T-helper 1 cell (primary cell): Measurements from ENCODE around the gene BCAT1.
"Not testable (repeated sequence)": the region's sequence is repeated elsewhere in the genome, so short reads cannot be mapped to it uniquely, and the experiment has no call there.

Experiments used
- DNase-seq, 5 donors: peaks; one replicate each; pipeline ENCODE4 v3.0.0-alpha.2; 2012 to 2020
- total RNA-seq, 4 donors: gene quantifications; one replicate each; lab custom pipeline; 2026; lab: John Stamatoyannopoulos, UW

BCAT1 gene
- total RNA-seq = 0 to 1.4 (median 0.19) reads per million in 4 donors

DNA sequence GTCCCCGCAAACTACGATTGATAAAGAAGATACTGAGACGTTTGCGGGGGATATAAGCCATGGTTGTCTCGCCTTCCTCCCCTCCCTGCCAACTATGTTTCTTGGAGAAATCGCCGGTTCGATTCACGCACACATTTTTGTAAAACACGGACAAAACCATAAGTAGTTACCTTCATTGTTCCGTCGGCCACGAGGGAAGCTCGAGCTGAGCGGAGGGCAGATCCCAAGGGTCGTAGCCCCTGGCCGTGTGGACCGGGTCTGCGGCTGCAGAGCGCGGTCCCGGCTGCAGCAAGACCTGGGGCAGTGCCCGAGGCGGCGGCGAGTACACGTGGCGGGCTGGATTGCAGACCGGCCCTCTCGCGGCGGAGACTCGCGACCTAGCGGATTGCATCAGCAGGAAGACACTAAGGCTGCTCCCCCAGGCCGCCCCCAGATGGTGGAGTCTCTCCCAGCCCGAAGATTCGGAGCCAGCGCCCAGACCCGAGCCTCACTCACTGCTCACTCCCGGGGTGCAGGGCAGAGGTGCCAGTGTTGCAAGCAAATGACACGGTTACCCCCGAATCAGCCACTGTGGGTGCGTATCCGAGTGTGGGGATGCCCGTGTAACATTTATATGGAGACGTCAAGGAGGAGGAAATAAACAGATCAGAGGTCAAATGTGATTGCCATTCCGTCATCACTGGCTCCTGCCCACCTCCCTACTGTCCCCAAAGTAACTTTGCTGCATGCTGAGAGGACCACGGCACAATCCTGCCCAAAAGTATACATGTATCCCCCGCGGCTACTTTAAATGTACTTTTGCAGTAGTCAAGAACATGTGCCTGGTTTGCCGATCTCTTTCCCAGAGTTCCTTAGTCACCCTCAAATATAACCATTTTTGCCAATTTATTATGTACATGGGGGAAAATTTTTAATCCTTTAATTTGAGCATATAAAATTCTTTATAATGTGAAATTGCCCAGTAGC lies at the start of gene BCAT1:
TSS of gene BCAT1 (minus strand) at position 345 of the 966 bp plus-strand sequence. CDS start at position 176, 169 bp downstream.
- DNase-seq = peak in 1 of 5 donors; percentile 73

DNA sequence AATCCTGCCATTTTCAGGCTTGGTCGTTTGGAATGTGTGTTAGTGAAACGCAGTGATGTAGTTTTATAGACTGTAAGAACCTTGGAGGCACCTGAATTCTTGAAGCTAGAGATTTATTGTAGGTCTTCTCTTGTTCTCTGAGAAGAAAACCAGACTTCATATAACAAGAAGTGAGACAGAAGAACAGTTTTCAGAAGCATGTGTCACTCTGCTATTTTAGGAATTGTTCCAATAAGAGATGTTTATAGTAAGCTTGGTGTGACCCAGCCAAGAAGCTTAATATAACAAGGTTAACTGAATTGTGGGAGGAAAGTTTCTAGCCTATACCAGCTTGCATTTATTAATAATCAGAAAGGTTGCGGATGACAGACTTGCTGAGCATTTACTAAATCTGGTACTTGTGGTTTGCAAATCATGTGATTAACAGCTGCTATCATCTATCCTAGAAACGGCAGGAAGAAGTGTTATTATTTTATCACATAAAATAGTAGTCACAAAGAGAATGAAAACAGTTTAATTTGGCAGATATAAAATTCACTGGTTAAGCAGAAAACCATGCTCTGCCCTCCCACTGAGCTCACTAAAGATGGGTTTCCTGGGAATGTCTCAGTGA lies 49.2 kb upstream of the BCAT1 start:
- peak in 1 of 5 donors; percentile 16 for DNase-seq

DNA sequence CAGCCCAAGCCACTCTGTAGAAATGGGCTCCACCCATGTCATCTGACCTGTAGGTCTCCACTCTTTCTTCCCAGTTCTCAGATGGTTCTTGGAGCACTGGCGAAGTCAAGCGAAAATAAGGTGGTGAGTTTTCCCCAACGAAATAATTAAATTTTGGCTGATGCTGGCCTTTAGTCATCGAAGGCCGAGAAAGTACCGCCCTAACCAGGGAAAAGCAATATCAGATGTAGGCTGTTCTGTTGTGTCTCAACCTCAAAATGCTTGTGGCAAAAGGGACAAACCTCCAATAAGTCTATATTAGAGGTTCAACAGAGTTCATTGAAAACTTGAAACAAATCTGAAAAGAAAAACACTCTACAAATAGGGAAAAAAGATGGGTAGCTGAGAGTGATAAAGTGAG lies 48.6 kb upstream of the BCAT1 start:
- no peak for DNase-seq

DNA sequence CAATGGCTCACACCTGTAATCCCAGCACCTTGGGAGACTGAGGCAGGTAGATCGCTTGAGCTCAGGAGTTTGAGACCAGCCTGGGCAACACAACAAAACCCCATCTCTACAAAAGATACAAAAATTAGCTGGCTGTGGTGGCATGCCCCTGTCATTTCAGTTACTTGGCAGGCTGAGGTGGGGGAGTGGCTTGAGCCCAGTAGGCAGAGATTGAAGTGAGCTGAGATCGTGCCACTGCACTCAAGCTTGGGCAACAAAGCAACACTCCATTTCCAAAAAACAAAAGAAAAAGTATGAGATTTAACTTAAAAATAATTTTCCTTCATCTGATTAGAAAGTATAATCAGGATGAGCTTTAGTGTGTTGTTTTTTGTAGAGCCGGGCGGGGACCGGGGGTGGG lies 47.9 kb upstream of the BCAT1 start:
- DNase-seq = no peak

GRCh38 chr12:24996102-24996797 lies 47.3 kb upstream of the BCAT1 start:
- no peak for DNase-seq

DNA sequence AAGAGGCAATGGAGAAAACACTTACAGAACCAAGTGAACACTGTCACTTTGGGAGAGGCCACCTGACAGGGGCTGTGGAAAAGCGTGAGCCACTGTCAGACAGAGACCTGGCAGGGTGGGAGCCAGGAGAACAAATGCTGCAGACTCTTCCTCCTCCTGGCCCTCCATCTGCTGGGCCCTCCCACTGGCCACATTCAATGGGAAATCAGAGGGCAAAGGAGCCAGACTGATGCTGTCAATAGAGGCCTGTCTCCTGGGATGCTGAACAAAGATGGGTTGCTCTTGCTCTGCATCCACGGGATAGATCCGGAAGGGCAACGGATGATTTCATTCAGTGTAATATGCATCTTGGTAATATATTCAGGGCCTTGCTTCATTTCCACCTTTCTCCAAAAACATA lies 44.9 kb upstream of the BCAT1 start:
- no peak for DNase-seq

DNA sequence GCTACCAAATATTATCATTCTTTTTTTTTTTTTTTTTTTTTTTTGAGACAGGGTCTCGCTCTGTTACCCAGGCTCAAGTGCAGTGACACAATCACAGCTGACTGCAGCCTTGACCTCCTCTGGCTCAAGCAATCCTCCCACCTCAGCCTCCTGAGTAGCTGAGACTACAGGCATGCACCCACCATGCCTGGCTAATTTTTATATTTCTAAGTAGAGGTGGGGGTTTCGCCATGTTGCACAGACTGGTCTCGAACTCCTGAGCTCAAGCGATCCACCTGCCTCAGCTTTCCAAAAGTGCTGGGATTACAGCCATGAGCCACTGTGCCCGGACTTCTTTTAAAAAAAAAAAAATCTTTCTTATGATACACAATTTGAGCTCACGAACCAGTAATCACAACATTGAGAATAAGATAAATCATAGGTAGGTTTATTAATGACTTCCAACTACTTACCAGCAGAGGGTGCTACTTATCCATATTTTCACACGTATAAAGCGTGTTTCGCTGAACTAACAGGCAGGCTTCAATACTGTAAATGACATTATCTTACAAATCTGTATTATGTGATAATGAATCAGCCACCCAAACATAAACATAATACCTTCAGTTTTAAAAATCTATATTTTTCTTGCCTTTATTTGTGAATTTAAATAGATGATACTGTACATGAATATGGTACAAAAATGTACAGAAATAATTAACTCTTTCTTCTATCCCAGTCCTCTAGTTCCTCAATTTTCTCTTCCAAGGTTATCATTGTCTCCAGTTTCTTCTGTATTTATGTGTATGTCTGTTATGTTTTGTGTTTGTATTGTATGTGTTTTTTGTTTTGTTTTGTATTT lies 42.5 kb upstream of the BCAT1 start:
- peak in 2 of 5 donors; percentile 12 to 63 for DNase-seq

DNA sequence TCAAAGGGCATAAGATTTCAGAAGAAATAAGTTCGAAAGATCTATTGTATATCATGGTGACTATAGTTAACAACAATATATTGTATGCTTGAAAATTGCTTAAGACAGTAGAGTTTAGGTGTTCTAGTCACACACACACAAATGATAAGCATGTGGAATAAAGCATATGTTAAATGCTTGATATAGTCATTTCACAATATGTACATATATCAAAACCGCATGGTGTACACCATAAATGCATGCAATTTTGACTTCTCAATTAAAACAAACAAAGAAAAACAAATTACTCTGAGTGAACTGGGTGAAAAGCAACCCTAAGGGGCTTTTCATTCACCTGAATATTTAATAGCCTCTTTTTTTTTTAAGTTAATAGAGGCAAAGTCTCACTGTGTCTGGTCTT lies 40.3 kb upstream of the BCAT1 start:
- DNase-seq = no peak

DNA sequence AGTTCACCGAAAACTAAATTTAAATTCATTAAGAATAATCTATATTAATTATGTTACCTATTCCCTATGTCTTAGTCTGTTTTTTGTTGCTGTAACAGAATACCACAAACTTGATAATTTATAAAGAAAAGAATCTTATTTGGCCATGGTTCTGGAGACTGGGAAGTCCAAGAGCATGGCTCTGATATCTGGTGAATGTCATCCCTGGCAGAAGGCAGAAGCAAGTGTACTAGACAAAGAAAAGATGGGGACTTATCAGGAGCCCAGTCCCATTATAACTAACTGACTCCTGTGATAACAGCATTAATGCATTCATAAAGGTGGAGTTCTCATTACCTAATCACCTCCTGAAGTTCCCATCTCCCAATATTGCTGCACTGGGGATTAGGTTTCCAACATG lies 33.3 kb upstream of the BCAT1 start:
- DNase-seq = no peak

DNA sequence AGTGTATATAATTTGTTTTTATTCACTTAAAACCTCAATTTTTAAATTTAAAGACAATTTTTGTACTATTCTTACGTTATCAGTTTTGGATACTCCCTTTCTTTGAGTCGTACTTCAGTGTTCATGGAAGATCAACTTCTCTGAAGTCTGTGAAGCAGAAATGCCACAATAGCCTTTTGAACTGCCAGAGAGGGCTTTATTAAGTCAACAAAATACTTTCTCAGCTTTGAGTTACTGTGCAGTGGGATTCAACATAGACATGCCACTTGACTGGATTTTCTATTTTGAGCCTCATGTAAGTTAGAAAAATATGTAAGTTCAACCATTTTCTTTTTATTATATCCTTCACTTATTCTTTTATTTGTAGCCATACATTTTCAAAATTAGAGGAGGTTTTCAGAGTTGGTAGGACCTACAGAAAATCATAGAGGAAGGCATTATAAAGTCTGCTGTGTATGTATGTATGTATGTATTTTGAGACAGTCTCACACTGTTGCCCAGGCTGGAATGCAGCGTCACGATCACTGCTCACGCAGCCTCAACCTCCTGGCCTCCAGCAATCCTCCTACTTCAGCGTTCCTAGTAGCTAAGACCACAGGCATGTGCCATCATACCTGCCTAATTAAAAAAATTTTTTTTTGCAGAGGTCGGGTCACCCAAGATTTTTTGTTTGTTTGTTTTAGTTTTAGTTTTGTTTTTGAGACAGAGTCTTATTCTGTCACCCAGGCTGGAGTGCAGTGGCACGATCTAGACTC lies 31.3 kb upstream of the BCAT1 start:
- no peak for DNase-seq

DNA sequence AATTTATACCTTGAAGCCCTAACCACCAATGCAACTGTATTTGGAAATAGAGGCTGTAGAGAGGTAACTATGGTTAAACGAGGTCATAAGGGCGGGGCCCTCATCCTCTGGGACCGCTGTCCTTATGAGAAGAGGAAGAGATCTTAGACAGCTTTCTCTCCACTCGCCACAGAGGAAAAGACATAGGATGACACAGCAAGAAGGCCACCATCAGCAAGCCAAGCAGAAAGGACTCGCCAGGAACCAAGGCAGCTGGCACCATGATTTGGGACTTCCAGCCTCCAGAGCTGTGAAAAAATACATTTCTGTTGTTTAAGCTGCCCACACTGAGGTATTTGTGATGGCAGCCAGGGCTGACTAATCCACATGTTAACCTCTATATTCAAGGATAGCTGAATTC lies 30.4 kb upstream of the BCAT1 start:
- no peak for DNase-seq

DNA sequence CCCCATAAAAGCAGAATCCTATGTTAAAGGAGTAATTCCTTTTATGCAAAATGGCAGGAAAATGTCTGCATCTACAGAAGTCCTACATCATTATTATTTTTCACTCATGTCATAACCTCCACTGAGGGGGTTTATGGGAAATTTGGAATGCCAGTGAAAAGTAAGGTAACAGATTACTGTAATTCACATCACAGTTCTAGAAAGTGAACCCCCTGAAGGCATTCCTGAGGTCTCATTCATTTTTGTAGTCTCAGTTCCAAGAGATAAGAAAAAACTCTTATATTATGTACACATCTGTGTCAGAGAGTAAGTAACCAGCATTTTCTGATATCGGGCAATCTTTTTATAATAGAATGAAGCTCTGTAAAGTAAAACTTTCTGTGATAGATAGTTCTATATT lies 28.8 kb upstream of the BCAT1 start:
- no peak for DNase-seq

- no peak for DNase-seq
These were observed 28.2 kb upstream of the BCAT1 start for GRCh38 chr12:24977060-24977459.

DNA sequence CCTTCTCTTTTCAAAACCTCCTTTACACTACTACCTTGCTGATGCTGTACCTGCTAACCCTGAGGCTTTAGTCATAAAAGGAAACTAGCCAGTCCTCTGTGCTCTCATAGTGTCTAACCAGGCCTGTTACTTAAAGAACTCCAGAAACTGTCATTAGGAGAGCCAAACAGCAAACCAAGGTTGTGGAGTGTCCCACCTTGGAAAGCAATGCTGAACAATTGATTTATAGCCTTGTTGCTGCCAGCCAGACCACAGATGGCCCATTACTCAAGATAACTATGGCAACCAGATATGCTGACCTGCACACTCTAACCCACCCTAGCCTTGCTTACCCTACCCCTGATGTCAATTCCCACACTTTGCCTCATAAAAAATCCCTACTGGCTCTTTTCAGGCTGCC lies 26.5 kb upstream of the BCAT1 start:
- no peak for DNase-seq

DNA sequence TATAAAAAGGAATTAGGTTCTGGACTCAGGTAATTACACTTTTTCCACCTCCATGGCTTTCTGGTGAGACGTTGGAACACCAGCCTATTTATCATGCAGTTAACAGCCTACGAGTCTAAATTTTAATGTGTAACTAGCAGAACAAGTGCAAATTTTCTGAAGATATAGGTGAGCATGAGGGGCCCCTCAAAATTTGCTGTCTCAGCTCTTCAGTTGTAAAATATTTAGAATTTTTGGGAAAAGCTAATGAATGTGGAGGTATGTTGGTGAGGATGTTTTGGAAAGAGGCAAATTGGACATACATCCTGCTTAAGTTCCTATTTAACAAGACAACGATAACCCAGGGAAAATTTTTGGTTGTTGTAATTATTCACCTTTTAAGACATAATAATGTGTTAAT lies 25.3 kb upstream of the BCAT1 start:
- DNase-seq = no peak

GRCh38 chr12:24972078-24972477 lies 23.2 kb upstream of the BCAT1 start:
- DNase-seq = no peak

DNA sequence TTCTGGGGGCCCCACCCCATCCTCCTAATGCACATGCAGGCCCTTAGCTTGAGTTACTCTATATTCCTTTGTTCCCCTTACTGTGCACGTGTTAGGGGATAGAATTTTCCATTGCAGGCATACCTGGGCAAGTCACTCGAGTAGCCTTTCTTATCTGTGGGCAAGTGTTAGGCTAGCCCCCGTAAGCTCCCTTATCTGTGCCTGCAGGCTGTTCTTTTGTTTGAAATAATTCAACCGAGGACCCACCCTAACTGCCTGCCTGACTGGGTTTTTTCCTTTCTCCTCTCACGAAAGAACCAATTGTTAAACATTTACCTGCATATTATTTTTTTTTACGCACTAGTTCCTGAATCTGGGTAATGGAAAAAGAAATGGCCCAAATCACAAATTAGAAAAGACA lies 21.3 kb upstream of the BCAT1 start:
- no peak for DNase-seq

- DNase-seq = no peak
These were observed 18.2 kb upstream of the BCAT1 start for GRCh38 chr12:24966951-24967564.

GRCh38 chr12:24964342-24964741 lies 15.4 kb upstream of the BCAT1 start:
- DNase-seq = no peak

- peak in 1 of 5 donors; percentile 56 for DNase-seq
These were observed 11.4 kb upstream of the BCAT1 start for GRCh38 chr12:24960222-24960855.

- not testable (repeated sequence) for DNase-seq
These were observed 7.5 kb upstream of the BCAT1 start for GRCh38 chr12:24956351-24956750.
